IMR-90 (cell line): ENCODE data around the gene DNAJC6. TPM values are rescaled to one million over a fixed set of nuclear protein-coding genes. Genes with fewer than 3 reads are reported as not detected.

Experiments
- ATAC-seq: fragments of 200-7000 bp; cut with Tn5 transposase; 2 replicates; pipeline ENCODE4 v1.9.1; 2020; ENCODE audit warnings: low read depth, mild to moderate bottlenecking, moderate library complexity
- BruUV-seq: library from RNA; stranded (reverse); fragments of 400-500 nt; replicated peaks from 2 replicates; lab custom pipeline; 2021; lab: Mats Ljungman, UMichigan
- CTCF ChIA-PET: fragments of 300-600 bp; formaldehyde crosslinking; extraction: SDS; loops from one replicate; lab custom pipeline; 2021; ENCODE audit warnings: antibody characterized with exemption; lab: Yijun Ruan, JAX
- POLR2A ChIA-PET: fragments of 300-600 bp; sonication (Branson Sonifier 250); formaldehyde crosslinking; loops from one replicate; lab custom pipeline; 2022; ENCODE audit warnings: antibody characterized with exemption; ENCODE audit not compliant: unreplicated experiment; lab: Charles Lee
- DNase-seq: peaks from one replicate; pipeline ENCODE4 v3.0.0; 2013
- H2AFZ ChIP-seq: replicated peaks from 2 replicates; pipeline ENCODE3; 2013; ENCODE audit warnings: low read length, mild to moderate bottlenecking; ENCODE audit not compliant: poor library complexity
- H2AK5ac ChIP-seq: 2 replicates; pipeline ENCODE4 v1.6.1; 2013; ENCODE audit warnings: low read depth, low read length, inconsistent platforms
- H2AK9ac ChIP-seq: replicated peaks from 2 replicates; pipeline ENCODE3; 2013; ENCODE audit warnings: mild to moderate bottlenecking, low read depth, low read length, moderate library complexity; ENCODE audit not compliant: poor library complexity
- H2BK120ac ChIP-seq: 2 replicates; pipeline ENCODE4 v1.6.1; 2013; ENCODE audit warnings: low read depth, low read length, inconsistent platforms
- H2BK15ac ChIP-seq: 3 replicates; pipeline ENCODE4 v1.6.1; 2013; ENCODE audit warnings: low read depth, low read length, inconsistent platforms
- H2BK20ac ChIP-seq: 2 replicates; pipeline ENCODE4 v1.6.1; 2013; ENCODE audit warnings: low read depth, mild to moderate bottlenecking, inconsistent platforms, low read length, moderate library complexity
- H2BK5ac ChIP-seq: 2 replicates; pipeline ENCODE4 v1.6.1; 2013; ENCODE audit warnings: mild to moderate bottlenecking, low read depth, low read length, inconsistent platforms; ENCODE audit not compliant: poor library complexity, severe bottlenecking
- H3K14ac ChIP-seq: replicated peaks from 2 replicates; pipeline ENCODE4 v1.6.1; 2013; ENCODE audit warnings: low read depth, low read length, inconsistent platforms
- H3K18ac ChIP-seq: 2 replicates; pipeline ENCODE4 v1.6.1; 2013; ENCODE audit warnings: low read depth, low read length, control low read depth
- H3K23ac ChIP-seq: 2 replicates; pipeline ENCODE4 v1.6.1; 2013; ENCODE audit warnings: low read depth, low read length, inconsistent platforms
- H3K27ac ChIP-seq: 2 replicates; pipeline ENCODE4 v1.5.1; 2013; ENCODE audit warnings: mild to moderate bottlenecking, control low read depth, low read length; ENCODE audit not compliant: insufficient read depth
- H3K27me3 ChIP-seq: 2 replicates; pipeline ENCODE4 v1.6.1; 2013; ENCODE audit warnings: low read length; ENCODE audit not compliant: control insufficient read depth, insufficient read depth
- H3K36me3 ChIP-seq: 2 replicates; pipeline ENCODE4 v1.6.1; 2013; ENCODE audit warnings: low read length, mixed read lengths; ENCODE audit not compliant: control insufficient read depth, insufficient read depth
- H3K4ac ChIP-seq: 2 replicates; pipeline ENCODE4 v1.6.1; 2013; ENCODE audit warnings: low read depth, low read length, inconsistent platforms
- H3K4me1 ChIP-seq: 2 replicates; pipeline ENCODE4 v1.6.1; 2013; ENCODE audit warnings: low read length, mixed read lengths; ENCODE audit not compliant: control insufficient read depth, insufficient read depth
- H3K4me2 ChIP-seq: 2 replicates; pipeline ENCODE4 v1.6.1; 2013; ENCODE audit warnings: low read depth, mild to moderate bottlenecking, control low read depth, low read length, moderate library complexity
- H3K4me3 ChIP-seq: 2 replicates; pipeline ENCODE4 v1.5.1; 2013; ENCODE audit warnings: low read depth, mild to moderate bottlenecking, control low read depth, low read length, moderate library complexity; ENCODE audit not compliant: insufficient read depth
- H3K56ac ChIP-seq: 2 replicates; pipeline ENCODE4 v1.6.1; 2013; ENCODE audit warnings: low read length, inconsistent platforms; ENCODE audit not compliant: insufficient read depth; ENCODE audit errors: extremely low read depth
- H3K79me1 ChIP-seq, 2 experiments: 2 replicates each; pipeline ENCODE4 v1.6.1; 2013; ENCODE audit warnings: low read length in 2 of 2, inconsistent platforms in 1 of 2, low read depth in 1 of 2
- H3K9ac ChIP-seq: 2 replicates; pipeline ENCODE4 v1.6.1; 2013; ENCODE audit warnings: low read depth, low read length, control low read depth
- H3K9me1 ChIP-seq: 2 replicates; pipeline ENCODE4 v1.6.1; 2013; ENCODE audit warnings: low read length, inconsistent platforms; ENCODE audit not compliant: insufficient read depth
- H3K9me3 ChIP-seq: 2 replicates; pipeline ENCODE4 v1.6.1; 2013; ENCODE audit warnings: low read length; ENCODE audit not compliant: control insufficient read depth, insufficient read depth
- H4K20me1 ChIP-seq: 2 replicates; pipeline ENCODE4 v1.6.1; 2013; ENCODE audit warnings: low read length, inconsistent platforms; ENCODE audit not compliant: insufficient read depth
- H4K5ac ChIP-seq: 2 replicates; pipeline ENCODE4 v1.6.1; 2013; ENCODE audit warnings: mild to moderate bottlenecking, low read depth, low read length, control low read depth
- H4K8ac ChIP-seq, 2 experiments: 2 replicates each; pipeline ENCODE4 v1.6.1; 2013; ENCODE audit warnings: low read depth in 2 of 2, low read length in 2 of 2, control low read depth in 1 of 2, inconsistent platforms in 1 of 2
- H4K91ac ChIP-seq: 2 replicates; pipeline ENCODE4 v1.6.1; 2013; ENCODE audit warnings: low read depth, low read length, inconsistent platforms; ENCODE audit not compliant: insufficient read depth
- BHLHE40 ChIP-seq: fragments of 150-350 bp; IDR thresholded peaks from 2 replicates; pipeline ENCODE4 v1.6.1; 2016; ENCODE audit warnings: mild to moderate bottlenecking, low read depth, low read length
- CEBPB ChIP-seq: IDR thresholded peaks from 2 replicates; pipeline ENCODE4 v1.6.1; 2012; ENCODE audit warnings: low read depth, low read length, improper control_type of control experiment
- CHD1 ChIP-seq: IDR thresholded peaks from 2 replicates; pipeline ENCODE4 v1.6.1; 2012; ENCODE audit warnings: low read depth, low read length, improper control_type of control experiment
- CTCF ChIP-seq: conservative IDR thresholded peaks from 2 replicates; pipeline ENCODE4 v1.5.1; 2012; ENCODE audit warnings: mild to moderate bottlenecking, low read depth, low read length, improper control_type of control experiment
- ELK1 ChIP-seq: fragments of 150-350 bp; IDR thresholded peaks from 2 replicates; pipeline ENCODE4 v1.6.1; 2016; ENCODE audit warnings: low read depth, mild to moderate bottlenecking, low read length, moderate library complexity, borderline replicate concordance
- MAFK ChIP-seq: IDR thresholded peaks from 2 replicates; pipeline ENCODE4 v1.6.1; 2012; ENCODE audit warnings: low read depth, low read length, improper control_type of control experiment
- MAZ ChIP-seq: IDR thresholded peaks from 2 replicates; pipeline ENCODE4 v1.6.1; 2012; ENCODE audit warnings: low read depth, mild to moderate bottlenecking, low read length, improper control_type of control experiment, moderate library complexity, borderline replicate concordance
- MXI1 ChIP-seq: IDR thresholded peaks from 2 replicates; pipeline ENCODE4 v1.6.1; 2012; ENCODE audit warnings: low read depth, mild to moderate bottlenecking, low read length, moderate library complexity, borderline replicate concordance
- NFE2L2 ChIP-seq: fragments of 150-350 bp; IDR thresholded peaks from 2 replicates; pipeline ENCODE4 v1.6.1; 2016; ENCODE audit warnings: low read depth, mild to moderate bottlenecking, low read length
- POLR2A ChIP-seq: IDR thresholded peaks from 2 replicates; pipeline ENCODE4 v1.6.1; 2012; ENCODE audit warnings: mild to moderate bottlenecking, low read depth, low read length
- RAD21 ChIP-seq: IDR thresholded peaks from 2 replicates; pipeline ENCODE4 v1.6.1; 2012; ENCODE audit warnings: low read length, improper control_type of control experiment
- RCOR1 ChIP-seq: IDR thresholded peaks from 2 replicates; pipeline ENCODE4 v1.6.1; 2012; ENCODE audit warnings: mild to moderate bottlenecking, low read length, improper control_type of control experiment; ENCODE audit not compliant: insufficient replicate concordance
- RFX5 ChIP-seq: IDR thresholded peaks from 2 replicates; pipeline ENCODE4 v1.8.0; 2012; ENCODE audit warnings: low read depth, mild to moderate bottlenecking, low read length, moderate library complexity
- SMC3 ChIP-seq: fragments of 150-350 bp; IDR thresholded peaks from 2 replicates; pipeline ENCODE4 v1.6.1; 2016; ENCODE audit warnings: low read depth, mild to moderate bottlenecking, antibody characterized with exemption, low read length, moderate library complexity
- WGBS, 2 experiments: methylation state at CpG; one replicate each; pipeline versions ENCODE4 v1.1.5 to v1.1.7; 2013; ENCODE audit warnings: missing lambda C conversion rate in 2 of 2; ENCODE audit not compliant: insufficient read length in 1 of 2; ENCODE audit errors: extremely low coverage in 2 of 2; 5-methylcytosine and 5-hydroxymethylcytosine counted together
- dilution Hi-C: fragments of 300-500 bp; cut with HindIII; formaldehyde crosslinking; loops from one replicate; pipeline ENCODE4 v1.14.3; 2018; ENCODE audit warnings: low sequenced_read_pairs; ENCODE audit not compliant: unreplicated experiment
- in situ Hi-C: fragments of 300-500 bp; cut with MboI; formaldehyde crosslinking; loops from 3 replicates; pipeline ENCODE4 v1.14.3; 2019; ENCODE audit warnings: low sequenced_read_pairs, inconsistent platforms, mixed read lengths
- intact Hi-C: fragments of 100-400 bp; cut with micrococcal nuclease; formaldehyde crosslinking; loops from 2 replicates; pipeline ENCODE4 v1.10.0; 2022
- polyA plus RNA-seq, 3 experiments: library from polyadenylated mRNA; depleted of rRNA; stranded (reverse); fragments of >200 nt; gene quantifications; 2 replicates each; pipeline ENCODE4 v1.2.3, GENCODE V29; 2012; ENCODE audit warnings: low replicate concordance in 1 of 3
- total RNA-seq: library from RNA; depleted of rRNA; stranded (reverse); fragments of >200 nt; gene quantifications from 2 replicates; pipeline ENCODE4 v1.2.3, GENCODE V29; 2012

Gene DNAJC6
- total and polyA plus RNA-seq, 2 of the 4 experiments (the other 2 are of a cell fraction), result 0.05 to 0.18 TPM

GRCh38 chr1:65263286-65263685 lies 46.1 kb upstream of the DNAJC6 start:
- H4K91ac ChIP-seq, result no peak overlapping the region
- dilution Hi-C loops (no loop called here), in situ Hi-C loops (no loop called here), intact Hi-C loops (no loop called here)
- H2AFZ ChIP-seq, result no peak overlapping the region
- POLR2A ChIA-PET, result no interaction called here
- H2BK5ac ChIP-seq, result no peak overlapping the region
- H3K36me3 ChIP-seq, result no peaks in the 10 kb centered on the region
- no peak overlapping the region for H3K18ac ChIP-seq
- H4K8ac ChIP-seq, result no peak overlapping the region
- no peak overlapping the region for H3K14ac ChIP-seq
- no peak overlapping the region for H3K4me2 ChIP-seq
- no peak overlapping the region for H3K56ac ChIP-seq
- CTCF ChIA-PET, result no interaction called here
- no peaks in the 10 kb centered on the region for H4K20me1 ChIP-seq
- H2BK15ac ChIP-seq, result no peak overlapping the region
- H2AK5ac ChIP-seq, result no peak overlapping the region
- no peak overlapping the region for H2AK9ac ChIP-seq
- DNase-seq, result no peak
- H3K23ac ChIP-seq, result no peak overlapping the region
- no peaks in the 10 kb centered on the region for H3K79me1 ChIP-seq
- no peak for ATAC-seq
- no peak overlapping the region for H3K4ac ChIP-seq
- no peak overlapping the region for H2BK20ac ChIP-seq
- H3K9me3 ChIP-seq, result no peaks in the 10 kb centered on the region
- no peaks in the 10 kb centered on the region for H3K9me1 ChIP-seq
- TF ChIP-seq RFX5, result no peak
- no peak for TF ChIP-seq ELK1
- TF ChIP-seq SMC3, result no peak
- TF ChIP-seq CTCF, result no peak
- no peak for TF ChIP-seq RCOR1
- no peak for TF ChIP-seq MAFK
- no peak for TF ChIP-seq POLR2A
- TF ChIP-seq MXI1, result no peak
- TF ChIP-seq CHD1, result no peak
- TF ChIP-seq RAD21, result no peak
- no peak for TF ChIP-seq MAZ
- no peak for TF ChIP-seq NFE2L2
- TF ChIP-seq CEBPB, result no peak
- TF ChIP-seq BHLHE40, result no peak
- no CpG with 5 or more reads among the region's 1 CpG for WGBS, 2 experiments
- H2BK120ac ChIP-seq, result no peak overlapping the region
- H3K9ac ChIP-seq, result no peak overlapping the region
- peaks cover 27% of the 10 kb centered on the region for H3K27me3 ChIP-seq
- H3K4me1 ChIP-seq, result no peaks in the 10 kb centered on the region
- no TSS peak for BruUV-seq
- no peak overlapping the region for H4K5ac ChIP-seq
- no peak overlapping the region for H3K4me3 ChIP-seq
- H3K27ac ChIP-seq, result no peak overlapping the region
